Panc1 (cell line): ENCODE results near the gene LTB. TPM values are rescaled to one million over a fixed set of nuclear protein-coding genes. Genes with fewer than 3 reads are reported as not detected.
A peak's percentile ranks its signal among the peaks of the same experiment; 100 is the strongest.

Source experiments
- ATAC-seq: fragments of 200-7000 bp; cut with Tn5 transposase; 2 replicates; pipeline ENCODE4 v1.9.1; 2020; ENCODE audit warnings: mild to moderate bottlenecking, moderate library complexity
- BruUV-seq: library from RNA; stranded (reverse); fragments of 400-500 nt; replicated peaks from 2 replicates; lab custom pipeline; 2021; lab: Mats Ljungman, UMichigan
- CTCF ChIA-PET: fragments of 300-600 bp; sonication (Branson Sonifier 250); formaldehyde crosslinking; loops from one replicate; lab custom pipeline; 2022; ENCODE audit warnings: antibody characterized with exemption; lab: Charles Lee
- POLR2A ChIA-PET: fragments of 300-600 bp; sonication (Branson Sonifier 250); formaldehyde crosslinking; loops from one replicate; lab custom pipeline; 2022; ENCODE audit warnings: antibody characterized with exemption; lab: Charles Lee
- DNase-seq: peaks from one replicate; pipeline ENCODE4 v3.0.0-alpha.2; 2010; ENCODE audit warnings: low read depth, low spot score
- H3K27ac ChIP-seq: 2 replicates; pipeline ENCODE4 v1.5.1; 2011; ENCODE audit warnings: mild to moderate bottlenecking, low read length, inconsistent platforms
- H3K27me3 ChIP-seq: fragments of 200-500 bp; sonication (Bioruptor generic); 2 replicates; pipeline ENCODE4 v1.6.0; 2014; ENCODE audit warnings: low read length, inconsistent platforms; ENCODE audit not compliant: control insufficient read depth, insufficient read depth
- H3K36me3 ChIP-seq: fragments of 200-500 bp; sonication (Bioruptor generic); 2 replicates; pipeline ENCODE4 v1.5.1; 2014; ENCODE audit warnings: inconsistent platforms, mild to moderate bottlenecking, low read length, moderate library complexity; ENCODE audit not compliant: control insufficient read depth, insufficient read depth
- H3K4me1 ChIP-seq: 2 replicates; pipeline ENCODE4 v1.5.1; 2011; ENCODE audit warnings: inconsistent platforms, mild to moderate bottlenecking, low read length, moderate library complexity; ENCODE audit not compliant: control insufficient read depth, insufficient read depth
- H3K4me3 ChIP-seq, 2 experiments: 2 replicates each; pipeline ENCODE4 v1.5.1; 2011 to 2012; ENCODE audit warnings: low read depth in 2 of 2, low read length in 2 of 2, mild to moderate bottlenecking in 2 of 2, inconsistent platforms in 1 of 2, moderate library complexity in 1 of 2
- H3K9me3 ChIP-seq: fragments of 200-500 bp; sonication (Bioruptor generic); 2 replicates; pipeline ENCODE4 v1.5.1; 2014; ENCODE audit warnings: low read depth, mild to moderate bottlenecking, inconsistent platforms, low read length, moderate library complexity; ENCODE audit not compliant: control insufficient read depth, insufficient read depth
- CTCF ChIP-seq: fragments of 450-650 bp; IDR thresholded peaks from 2 replicates; pipeline ENCODE4 v1.5.1; 2017; ENCODE audit warnings: mild to moderate bottlenecking
- POLR2AphosphoS5 ChIP-seq: IDR thresholded peaks from 2 replicates; pipeline ENCODE4 v1.6.1; 2012; ENCODE audit warnings: mild to moderate bottlenecking, low read depth, low read length, moderate library complexity
- REST ChIP-seq, 2 experiments: IDR thresholded peaks; 2 replicates each; pipeline ENCODE4 v1.6.1; 2011 to 2012; ENCODE audit warnings: low read depth in 2 of 2, control low read depth in 1 of 2, low read length in 1 of 2, mild to moderate bottlenecking in 1 of 2, moderate library complexity in 1 of 2; ENCODE audit not compliant: insufficient read depth in 1 of 2
- SIN3A ChIP-seq: IDR thresholded peaks from 2 replicates; pipeline ENCODE4 v1.6.1; 2012; ENCODE audit warnings: low read depth, mild to moderate bottlenecking, low read length, moderate library complexity, borderline replicate concordance; ENCODE audit not compliant: insufficient read depth
- TCF7L2 ChIP-seq: IDR thresholded peaks from 2 replicates; pipeline ENCODE4 v1.6.1; 2011; ENCODE audit warnings: mild to moderate bottlenecking, low read depth, low read length, inconsistent platforms
- in situ Hi-C: cut with HindIII; loops from 2 replicates; pipeline ENCODE4 v1.10.0; 2016; ENCODE audit warnings: low sequenced_read_pairs, low pct_unique_long_range_greater_than_20kb
- intact Hi-C: fragments of 100-400 bp; cut with micrococcal nuclease; formaldehyde crosslinking; loops from one replicate; pipeline ENCODE4 v1.10.0; 2022; ENCODE audit not compliant: unreplicated experiment
- total RNA-seq: library from RNA; stranded (reverse); gene quantifications from one replicate; pipeline ENCODE4 v1.2.1, GENCODE V29; 2021; ENCODE audit not compliant: unreplicated experiment

LTB gene
- total RNA-seq, 1 experiment from 2014 or later, result 3.7 TPM

- Histone ChIP-seq H3K27ac (no peak overlapping the region), H3K27me3 (no peaks in the 10 kb centered on the region), H3K36me3 (peaks cover 44% of the 10 kb centered on the region), H3K4me1 (peaks cover 4% of the 10 kb centered on the region; the same call in 1 of the 2 replicates), H3K9me3 (no peaks in the 10 kb centered on the region), H3K4me3 (no peak overlapping the region)
- intact Hi-C loops, result no loop called here
- TF ChIP-seq SIN3A (no peak), POLR2AphosphoS5 (no peak), CTCF (no peak), TCF7L2 (no peak), REST (IDR thresholded peaks at IDR 0.05; ENCODE audit: insufficient read depth in 1 of 2, low read depth in 2 of 2, low read length in 1 of 2) (no peak)
- ATAC-seq (no peak), DNase-seq (no peak)
- ChIA-PET POLR2A (no interaction called here), CTCF (no interaction called here)
- no TSS peak for BruUV-seq
- in situ Hi-C loops, result no loop called here
Observed at GRCh38 chr6:31532644-31533454, 49.4 kb downstream of the LTB start.

- in situ Hi-C loops, result no loop called here
- H3K9me3 ChIP-seq, result no peaks in the 10 kb centered on the region
- ChIA-PET POLR2A (no interaction called here), CTCF (no interaction called here)
- H3K4me3 ChIP-seq, result no peak overlapping the region
- BruUV-seq, result TSS peak; percentile 8
- TF ChIP-seq POLR2AphosphoS5 (peak; percentile 29), TCF7L2 (no peak)
- DNase-seq (no peak), ATAC-seq (no peak)
- peaks cover 4% of the 10 kb centered on the region; the same call in 1 of the 2 replicates for H3K4me1 ChIP-seq
- H3K27me3 ChIP-seq, result no peaks in the 10 kb centered on the region
- H3K36me3 ChIP-seq, result peaks cover 41% of the 10 kb centered on the region
- intact Hi-C loops, result no loop called here
- H3K27ac ChIP-seq, result no peak overlapping the region
Observed at GRCh38 chr6:31531771-31532643, 50.2 kb downstream of the LTB start.
